GM23248 (cell line): ENCODE results near the gene OR6C76. TPM values are rescaled to one million over a fixed set of nuclear protein-coding genes. Genes with fewer than 3 reads are reported as not detected.
"Not testable (repeated sequence)": the region's sequence is repeated elsewhere in the genome, so short reads cannot be mapped to it uniquely, and the experiment has no call there.

Experiments
- DNase-seq: peaks from one replicate; pipeline ENCODE4 v3.0.0-alpha.2; 2015
- H2AFZ ChIP-seq: fragments of 200-600 bp; sonication (generic); 2 replicates; pipeline ENCODE4 v1.6.1; 2016; ENCODE audit warnings: antibody characterized with exemption
- H3F3A ChIP-seq: fragments of 200-600 bp; sonication (generic); 2 replicates; pipeline ENCODE4 v1.6.1; 2016; ENCODE audit warnings: mild to moderate bottlenecking, antibody characterized with exemption, mixed run types; ENCODE audit not compliant: insufficient read depth
- H3K27ac ChIP-seq: fragments of 200-600 bp; sonication (generic); 2 replicates; pipeline ENCODE4 v1.5.1; 2016; ENCODE audit warnings: mild to moderate bottlenecking
- H3K27me3 ChIP-seq: fragments of 200-600 bp; sonication (generic); replicated peaks from 2 replicates; pipeline ENCODE4 v1.6.1; 2016; ENCODE audit warnings: mild to moderate bottlenecking; ENCODE audit not compliant: insufficient read depth
- H3K36me3 ChIP-seq: fragments of 200-600 bp; sonication (generic); 2 replicates; pipeline ENCODE4 v1.6.1; 2016; ENCODE audit warnings: low read depth, mild to moderate bottlenecking
- H3K4me1 ChIP-seq: fragments of 200-600 bp; sonication (generic); 2 replicates; pipeline ENCODE4 v1.6.1; 2016; ENCODE audit warnings: mild to moderate bottlenecking; ENCODE audit not compliant: insufficient read depth
- H3K4me2 ChIP-seq: fragments of 200-600 bp; sonication (generic); one replicate; pipeline ENCODE4 v1.6.1; 2016; ENCODE audit warnings: mild to moderate bottlenecking; ENCODE audit not compliant: unreplicated experiment
- H3K4me3 ChIP-seq: fragments of 200-600 bp; sonication (generic); 2 replicates; pipeline ENCODE4 v1.5.1; 2016; ENCODE audit warnings: mild to moderate bottlenecking
- H3K79me2 ChIP-seq: fragments of 200-600 bp; sonication (generic); 2 replicates; pipeline ENCODE4 v1.6.1; 2016; ENCODE audit warnings: mild to moderate bottlenecking; ENCODE audit not compliant: insufficient read depth
- H3K9ac ChIP-seq: fragments of 200-600 bp; sonication (generic); 2 replicates; pipeline ENCODE4 v1.6.1; 2016; ENCODE audit warnings: mild to moderate bottlenecking
- H3K9me2 ChIP-seq: fragments of 200-600 bp; sonication (generic); 2 replicates; pipeline ENCODE4 v1.6.1; 2016; ENCODE audit warnings: mixed run types, mild to moderate bottlenecking, moderate library complexity; ENCODE audit not compliant: insufficient read depth
- H3K9me3 ChIP-seq: fragments of 200-600 bp; sonication (generic); one replicate; pipeline ENCODE4 v1.6.1; 2017; ENCODE audit warnings: low read depth
- H4K20me1 ChIP-seq: fragments of 200-600 bp; sonication (generic); 2 replicates; pipeline ENCODE4 v1.6.0; 2016; ENCODE audit not compliant: insufficient read depth
- EZH2 ChIP-seq: fragments of 200-600 bp; sonication (generic); IDR thresholded peaks from 2 replicates; pipeline ENCODE4 v1.6.1; 2018; ENCODE audit warnings: antibody characterized with exemption, mild to moderate bottlenecking; ENCODE audit not compliant: insufficient read depth, poor library complexity, severe bottlenecking
- EZH2phosphoT487 ChIP-seq: fragments of 200-600 bp; sonication (generic); IDR thresholded peaks from 2 replicates; pipeline ENCODE4 v1.6.1; 2018; ENCODE audit warnings: antibody characterized with exemption, moderate library complexity, mild to moderate bottlenecking, low read depth; ENCODE audit not compliant: insufficient read depth
- WGBS, 2 experiments: methylation state at CpG; one replicate each; pipeline ENCODE4 v1.1.6; 2015 to 2017; ENCODE audit warnings: low lambda C conversion rate in 2 of 2, low coverage in 1 of 2; ENCODE audit errors: missing lambda C conversion rate in 2 of 2; 5-methylcytosine and 5-hydroxymethylcytosine counted together
- in situ Hi-C: fragments of 300-500 bp; cut with MboI; formaldehyde crosslinking; loops from 2 replicates; pipeline ENCODE4 v1.15.0; 2020
- polyA plus RNA-seq: library from polyadenylated mRNA; unstranded; fragments of >200 nt; fragmentation: Nextera tagmentation; extraction: Ambion mirVana; gene quantifications from 2 replicates; pipeline ENCODE4 v1.2.1, GENCODE V29; 2016
- total RNA-seq: library from RNA; depleted of rRNA; stranded (reverse); fragments of >200 nt; shearing (Covaris generic); gene quantifications from 2 replicates; pipeline ENCODE4 v1.2.3, GENCODE V29; 2014

OR6C76 gene
- total and polyA plus RNA-seq, 2 experiments from 2014 or later, result not detected

DNA sequence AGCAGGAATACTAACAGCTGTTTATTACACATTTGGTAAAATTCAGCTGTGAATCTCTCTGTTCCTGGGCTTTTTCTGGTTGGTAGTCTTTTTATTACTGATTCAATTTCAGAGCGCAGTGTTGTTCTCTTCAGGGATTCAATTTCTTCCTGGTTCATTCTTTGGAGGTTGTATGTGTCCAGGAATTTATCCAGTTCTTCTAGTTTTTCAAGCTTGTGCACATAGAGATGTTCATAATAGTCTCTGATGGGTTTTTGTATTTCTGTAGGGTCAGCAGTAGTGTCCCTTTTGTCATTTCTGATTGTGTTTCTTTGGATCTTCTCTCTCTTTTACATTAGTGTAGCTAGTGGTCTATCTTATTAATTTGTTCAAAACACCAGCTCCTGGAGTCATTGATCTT is 9.1 kb upstream of the OR6C76 start:
- H2AFZ ChIP-seq, result no peak overlapping the region; the same call in 1 of the 2 replicates
- H3K4me2 ChIP-seq, result no peak overlapping the region
- no peaks in the 10 kb centered on the region for H3K9me3 ChIP-seq
- H3K4me1 ChIP-seq, result no peaks in the 10 kb centered on the region
- H3K9ac ChIP-seq, result no peak overlapping the region
- in situ Hi-C loops, result no loop called here
- H3K9me2 ChIP-seq, result no peaks in the 10 kb centered on the region
- H3K4me3 ChIP-seq, result no peak overlapping the region
- H3K27ac ChIP-seq, result no peak overlapping the region
- no peak for DNase-seq
- no peaks in the 10 kb centered on the region for H3K36me3 ChIP-seq
- H3K27me3 ChIP-seq, result no peaks in the 10 kb centered on the region
- WGBS, 2 experiments, result 4 to 24% methylated on average over 1 of the region's 1 CpG
- H4K20me1 ChIP-seq, result no peaks in the 10 kb centered on the region
- no peaks in the 10 kb centered on the region for H3K79me2 ChIP-seq
- TF ChIP-seq EZH2phosphoT487, result no peak
- no peak for TF ChIP-seq EZH2
- no peaks in the 10 kb centered on the region for H3F3A ChIP-seq

GRCh38 chr12:55420307-55420962 is 5.6 kb upstream of the OR6C76 start:
- Histone ChIP-seq H3K27me3 (no peaks in the 10 kb centered on the region), H3K79me2 (no peaks in the 10 kb centered on the region), H3K27ac (no peak overlapping the region), H3K9me2 (no peaks in the 10 kb centered on the region), H3K4me3 (no peak overlapping the region), H3F3A (no peaks in the 10 kb centered on the region), H3K36me3 (no peaks in the 10 kb centered on the region), H3K9ac (no peak overlapping the region), H2AFZ (no peak overlapping the region), H3K4me2 (no peak overlapping the region), H4K20me1 (no peaks in the 10 kb centered on the region), H3K9me3 (no peaks in the 10 kb centered on the region), H3K4me1 (no peaks in the 10 kb centered on the region)
- DNase-seq, result no peak
- in situ Hi-C loops, result no loop called here
- 25 to 35% methylated on average over 2 of the region's 2 CpGs for WGBS, 2 experiments
- TF ChIP-seq EZH2phosphoT487, result no peak
- TF ChIP-seq EZH2, result no peak

DNA sequence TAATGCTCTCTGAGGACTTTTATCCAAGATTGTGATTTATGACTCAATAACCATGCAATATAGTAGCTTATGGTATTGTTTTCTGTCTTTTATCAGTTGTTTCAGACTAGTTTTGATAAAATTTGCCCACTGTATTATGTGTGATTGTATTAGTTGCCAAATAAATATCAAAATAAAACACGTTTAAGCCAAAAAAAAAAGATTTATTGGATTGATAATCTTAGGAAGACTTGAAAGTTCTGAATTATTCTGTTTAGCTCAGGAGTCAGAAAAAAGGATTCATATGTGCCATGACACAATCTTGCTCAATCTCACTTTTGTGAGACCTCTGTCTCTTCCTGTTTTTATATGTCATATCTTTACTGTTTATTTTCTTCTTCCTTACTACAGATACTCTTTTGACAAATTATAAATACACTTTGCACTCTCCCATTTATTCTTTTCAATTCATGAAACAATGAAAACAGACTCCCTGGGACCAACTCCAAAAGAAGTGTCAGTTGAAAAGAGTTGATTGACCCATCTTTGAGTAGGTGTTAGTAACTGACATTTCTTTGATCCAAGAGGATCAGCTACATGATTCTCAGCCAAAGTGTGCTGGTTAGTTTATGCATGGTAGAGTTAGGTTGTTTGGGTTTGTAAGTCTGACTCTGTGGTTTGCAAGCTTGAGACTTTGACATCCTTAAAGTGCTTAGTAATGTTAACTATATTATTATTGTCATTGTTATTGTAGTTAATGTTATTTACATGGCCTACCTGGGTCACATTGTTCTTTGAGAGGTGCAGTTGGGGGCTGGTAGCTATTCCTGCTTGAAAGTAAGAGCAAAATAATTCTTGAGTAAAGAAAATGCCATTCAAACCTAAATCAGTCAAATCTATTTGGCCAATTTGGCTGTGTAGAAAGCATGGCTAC is 2.5 kb downstream of the OR6C76 start:
- Histone ChIP-seq H3K79me2 (no peaks in the 10 kb centered on the region), H3K9me3 (no peaks in the 10 kb centered on the region), H4K20me1 (no peaks in the 10 kb centered on the region), H3K4me3 (no peak overlapping the region), H3K4me1 (no peaks in the 10 kb centered on the region), H3K9ac (no peak overlapping the region), H3K4me2 (no peak overlapping the region), H3K9me2 (no peaks in the 10 kb centered on the region), H3K36me3 (no peaks in the 10 kb centered on the region), H3K27ac (no peak overlapping the region), H2AFZ (no peak overlapping the region), H3K27me3 (no peaks in the 10 kb centered on the region), H3F3A (no peaks in the 10 kb centered on the region)
- in situ Hi-C loops, result no loop called here
- no peak for DNase-seq
- WGBS, 2 experiments, result 0% methylated on average over 1 of the region's 1 CpG
- no peak for TF ChIP-seq EZH2phosphoT487
- no peak for TF ChIP-seq EZH2

DNA sequence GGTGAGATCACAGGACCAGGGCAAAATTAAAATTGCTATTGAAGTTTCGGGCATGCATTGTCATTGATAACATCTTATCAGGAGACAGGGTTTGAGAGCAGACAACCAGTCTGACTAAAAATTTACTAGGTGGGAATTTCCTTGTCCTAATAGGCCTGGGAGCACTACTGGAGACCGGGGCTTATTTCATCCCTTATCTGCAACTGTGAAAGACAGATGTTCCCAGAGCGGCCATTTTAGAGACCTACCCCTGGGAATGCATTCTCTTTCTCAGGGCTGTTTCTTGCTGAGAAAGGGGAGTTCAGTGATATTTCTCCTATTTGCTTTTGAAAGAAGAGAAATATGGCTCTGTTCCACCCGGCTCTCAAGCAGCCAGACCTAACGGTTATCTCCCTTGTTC is 15.2 kb downstream of the OR6C76 start:
- in situ Hi-C loops, DNase-seq: not testable (repeated sequence)
- 28 to 32% methylated on average over 5 of the region's 5 CpGs for WGBS, 2 experiments

More for the DNA sequence above, 15.2 kb downstream of the OR6C76 start:
- H3K79me2 ChIP-seq, H3K9me3 ChIP-seq, H3K4me1 ChIP-seq, H3K9ac ChIP-seq, H4K20me1 ChIP-seq, H3K27ac ChIP-seq, H2AFZ ChIP-seq, H3K9me2 ChIP-seq, H3K27me3 ChIP-seq, H3F3A ChIP-seq, H3K4me3 ChIP-seq, H3K4me2 ChIP-seq, H3K36me3 ChIP-seq: not testable (repeated sequence)
